T-helper 1 cell (primary cell): ENCODE data around the gene HMGN4.
"Not testable (repeated sequence)": the region's sequence is repeated elsewhere in the genome, so short reads cannot be mapped to it uniquely, and the experiment has no call there.

Source experiments
- DNase-seq, 5 donors: peaks; one replicate each; pipeline ENCODE4 v3.0.0-alpha.2; 2012 to 2020
- total RNA-seq, 4 donors: gene quantifications; one replicate each; lab custom pipeline; 2026; lab: John Stamatoyannopoulos, UW

HMGN4 gene
- 70.4 to 84.1 (median 75.8) reads per million in 4 donors for total RNA-seq

- peak; percentile 60 to 93 (median 78) for DNase-seq
These were observed at the start of gene HMGN4 for GRCh38 chr6:26537846-26538571. HMGN4 (plus strand) TSS chr6:26538366; CDS start chr6:26545207, 6,841 bp downstream.

GRCh38 chr6:26489996-26490964 is 47.9 kb upstream of the HMGN4 start:
- DNase-seq = no peak

- no peak for DNase-seq
These were observed 46.6 kb upstream of the HMGN4 start for GRCh38 chr6:26491604-26492003.

GRCh38 chr6:26493258-26493657 is 44.9 kb upstream of the HMGN4 start:
- peak in 1 of 5 donors; percentile 17 for DNase-seq

GRCh38 chr6:26494117-26494516 is 44.0 kb upstream of the HMGN4 start:
- no peak for DNase-seq

GRCh38 chr6:26495281-26495680 is 42.9 kb upstream of the HMGN4 start:
- DNase-seq = no peak

- no peak for DNase-seq
These were observed 40.6 kb upstream of the HMGN4 start for GRCh38 chr6:26497610-26498009.

GRCh38 chr6:26500102-26500501 is 38.1 kb upstream of the HMGN4 start, which contains the start of gene BTN1A1:
BTN1A1 (plus strand) TSS chr6:26500303; CDS start chr6:26501287, 984 bp downstream.
- no peak for DNase-seq

- peak in 4 of 5 donors; percentile 16 to 42 (median 17) for DNase-seq
These were observed 36.6 kb upstream of the HMGN4 start for GRCh38 chr6:26501482-26501986.

- DNase-seq = no peak
These were observed 36.0 kb upstream of the HMGN4 start for GRCh38 chr6:26502165-26502564.

GRCh38 chr6:26502626-26503025 is 35.5 kb upstream of the HMGN4 start:
- DNase-seq = no peak

GRCh38 chr6:26507658-26508057 is 30.5 kb upstream of the HMGN4 start:
- no peak for DNase-seq

- not testable (repeated sequence) for DNase-seq
These were observed 27.1 kb upstream of the HMGN4 start for GRCh38 chr6:26511033-26511432.

- DNase-seq = no peak
These were observed 23.2 kb upstream of the HMGN4 start for GRCh38 chr6:26514984-26515383.

GRCh38 chr6:26516481-26517427 is 21.4 kb upstream of the HMGN4 start:
- DNase-seq = no peak

- DNase-seq = no peak
These were observed 18.8 kb upstream of the HMGN4 start for GRCh38 chr6:26519359-26519758.

GRCh38 chr6:26520237-26520849 is 17.8 kb upstream of the HMGN4 start:
- DNase-seq = no peak

GRCh38 chr6:26520850-26521599 is 17.1 kb upstream of the HMGN4 start:
- DNase-seq = peak; percentile 80 to 87 (median 86)

- DNase-seq = peak; percentile 40 to 80 (median 54)
These were observed 16.4 kb upstream of the HMGN4 start for GRCh38 chr6:26521600-26522391.
